SK-N-SH (cell line): ENCODE data around the gene MEF2D. TPM values are rescaled to one million over a fixed set of nuclear protein-coding genes. Genes with fewer than 3 reads are reported as not detected.

Experiments used
- CTCF ChIA-PET: fragments of 300-600, 350-600 bp; formaldehyde crosslinking; extraction: SDS; loops from one replicate; lab custom pipeline; 2021; lab: Yijun Ruan, JAX
- POLR2A ChIA-PET: fragments of 350-600 bp; sonication (Branson Sonifier 250); formaldehyde crosslinking; extraction: SDS; loops from one replicate; lab custom pipeline; 2020; ENCODE audit warnings: antibody characterized with exemption, inconsistent platforms; lab: Yijun Ruan, JAX
- DNase-seq: peaks from one replicate; pipeline ENCODE4 v3.0.0; 2012
- H2AFZ ChIP-seq: fragments of 200-600 bp; sonication (generic); 2 replicates; pipeline ENCODE4 v1.8.1; 2016; ENCODE audit warnings: antibody characterized with exemption, mild to moderate bottlenecking, low read depth
- H3F3A ChIP-seq: fragments of 200-600 bp; sonication (generic); replicated peaks from 2 replicates; pipeline ENCODE3; 2016; ENCODE audit warnings: antibody characterized with exemption, mild to moderate bottlenecking; ENCODE audit not compliant: insufficient read depth
- H3K27ac ChIP-seq, 2 experiments: fragments of 200-500 bp in 1 of 2; fragments of 200-600 bp in 1 of 2; sonication (Bioruptor generic) in 1 of 2; sonication (generic), shearing (Covaris generic) in 1 of 2; 2 replicates each; pipeline versions ENCODE4 v1.5.1 to v1.6.1; 2014 to 2016; ENCODE audit warnings: low read depth in 2 of 2, inconsistent platforms in 1 of 2, low read length in 1 of 2, mild to moderate bottlenecking in 1 of 2, mixed read lengths in 1 of 2
- H3K27me3 ChIP-seq: fragments of 200-600 bp; sonication (generic), shearing (Covaris generic); 2 replicates; pipeline ENCODE4 v1.6.1; 2016; ENCODE audit warnings: mixed run types; ENCODE audit not compliant: insufficient read depth
- H3K36me3 ChIP-seq, 2 experiments: fragments of 200-500 bp in 1 of 2; fragments of 200-600 bp in 1 of 2; sonication (Bioruptor generic) in 1 of 2; sonication (generic) in 1 of 2; replicated peaks in 1 of 2; 2 replicates each; pipeline versions ENCODE3 to v1.5.1; 2014 to 2016; ENCODE audit warnings: low read length in 1 of 2, mild to moderate bottlenecking in 1 of 2; ENCODE audit not compliant: insufficient read depth in 2 of 2, control insufficient read depth in 1 of 2
- H3K4me1 ChIP-seq, 2 experiments: fragments of 200-500 bp in 1 of 2; fragments of 200-600 bp in 1 of 2; sonication (Bioruptor generic) in 1 of 2; sonication (generic), shearing (Covaris generic) in 1 of 2; 2 replicates each; pipeline versions ENCODE4 v1.5.1 to v1.6.1; 2014 to 2016; ENCODE audit warnings: low read depth in 1 of 2, low read length in 1 of 2, mixed run types in 1 of 2; ENCODE audit not compliant: insufficient read depth in 2 of 2, control insufficient read depth in 1 of 2
- H3K4me2 ChIP-seq: fragments of 200-600 bp; sonication (generic), shearing (Covaris generic); 2 replicates; pipeline ENCODE4 v1.6.1; 2017; ENCODE audit warnings: mixed run types
- H3K4me3 ChIP-seq, 2 experiments: fragments of 200-500 bp in 1 of 2; fragments of 200-600 bp in 1 of 2; sonication (Bioruptor generic) in 1 of 2; sonication (generic), shearing (Covaris generic) in 1 of 2; 2 replicates each; pipeline versions ENCODE4 v1.5.1 to v1.8.1; 2014 to 2016; ENCODE audit warnings: low read depth in 2 of 2, inconsistent platforms in 1 of 2, low read length in 1 of 2, mild to moderate bottlenecking in 1 of 2, mixed read lengths in 1 of 2, moderate library complexity in 1 of 2
- H3K79me2 ChIP-seq: fragments of 200-600 bp; sonication (generic); 2 replicates; pipeline ENCODE4 v1.8.1; 2017; ENCODE audit warnings: mild to moderate bottlenecking; ENCODE audit not compliant: insufficient read depth
- H3K9ac ChIP-seq: fragments of 200-600 bp; sonication (generic); 2 replicates; pipeline ENCODE4 v1.6.1; 2017; ENCODE audit warnings: mixed run types
- H3K9me2 ChIP-seq: fragments of 200-600 bp; sonication (generic); 2 replicates; pipeline ENCODE4 v1.6.1; 2017; ENCODE audit warnings: mixed run types
- H3K9me3 ChIP-seq: fragments of 200-600 bp; sonication (generic); 2 replicates; pipeline ENCODE4 v1.6.1; 2017; ENCODE audit warnings: mixed run types, mild to moderate bottlenecking, moderate library complexity
- H4K20me1 ChIP-seq: fragments of 200-600 bp; sonication (generic); 2 replicates; pipeline ENCODE4 v1.6.1; 2017; ENCODE audit warnings: mild to moderate bottlenecking, mixed run types; ENCODE audit not compliant: insufficient read depth
- GATA2 ChIP-seq: sonication (generic); formaldehyde crosslinking; IDR thresholded peaks from 2 replicates; pipeline ENCODE4 v1.5.0; 2020; ENCODE audit warnings: mild to moderate bottlenecking, missing genetic modification reagents
- JUND ChIP-seq: IDR thresholded peaks from 2 replicates; pipeline ENCODE4 v1.4.0; 2012
- MEF2A ChIP-seq: IDR thresholded peaks from 2 replicates; pipeline ENCODE4 v1.4.0; 2012; ENCODE audit warnings: low read depth, borderline replicate concordance
- NFIC ChIP-seq: IDR thresholded peaks from 2 replicates; pipeline ENCODE4 v1.4.0; 2012; ENCODE audit warnings: borderline replicate concordance
- NRF1 ChIP-seq: IDR thresholded peaks from 2 replicates; pipeline ENCODE4 v1.6.1; 2012; ENCODE audit warnings: low read depth, mild to moderate bottlenecking, low read length
- POLR2AphosphoS5 ChIP-seq: IDR thresholded peaks from 2 replicates; pipeline ENCODE4 v1.6.1; 2012; ENCODE audit warnings: low read depth, low read length
- RFX5 ChIP-seq: IDR thresholded peaks from 2 replicates; pipeline ENCODE4 v1.6.1; 2012; ENCODE audit warnings: mild to moderate bottlenecking, improper control_type of control experiment, low read length
- RXRA ChIP-seq: IDR thresholded peaks from 2 replicates; pipeline ENCODE4 v1.4.0; 2012; ENCODE audit warnings: low read depth, mild to moderate bottlenecking, borderline replicate concordance
- SMC3 ChIP-seq: IDR thresholded peaks from 2 replicates; pipeline ENCODE4 v1.6.1; 2012; ENCODE audit warnings: low read depth, low read length, improper control_type of control experiment
- TCF12 ChIP-seq: IDR thresholded peaks from 2 replicates; pipeline ENCODE4 v1.4.0; 2012
- TEAD4 ChIP-seq: IDR thresholded peaks from 2 replicates; pipeline ENCODE4 v1.4.0; 2012; ENCODE audit warnings: mild to moderate bottlenecking, borderline replicate concordance; ENCODE audit not compliant: insufficient read depth
- WGBS: methylation state at CpG from one replicate; pipeline ENCODE4 v1.1.6; 2017; ENCODE audit warnings: low lambda C conversion rate; 5-methylcytosine and 5-hydroxymethylcytosine counted together
- polyA plus RNA-seq, 3 experiments: library from polyadenylated mRNA; depleted of rRNA; stranded (reverse); fragments of >200 nt; gene quantifications; 2 replicates each; pipeline ENCODE4 v1.2.3, GENCODE V29; 2012
- TF ChIP-seq, protein P1 (sequence below): IDR thresholded peaks from 2 replicates; pipeline ENCODE4 v1.6.1; 2012; ENCODE audit warnings: mild to moderate bottlenecking, low read depth, low read length, moderate library complexity
- TF ChIP-seq, protein P2 (sequence below): IDR thresholded peaks from 2 replicates; pipeline ENCODE4 v1.4.0; 2012; ENCODE audit warnings: low read depth
- TF ChIP-seq, protein P3 (sequence below): IDR thresholded peaks from 2 replicates; pipeline ENCODE4; 2012
- TF ChIP-seq, protein P4 (sequence below): fragments of 150-350 bp; IDR thresholded peaks from 2 replicates; pipeline ENCODE4 v1.6.1; 2016; ENCODE audit warnings: mild to moderate bottlenecking, low read depth, low read length

The MEF2D gene
- polyA plus RNA-seq, 1 of the 3 experiments (the other 2 are of a cell fraction): 14.3 TPM

DNA sequence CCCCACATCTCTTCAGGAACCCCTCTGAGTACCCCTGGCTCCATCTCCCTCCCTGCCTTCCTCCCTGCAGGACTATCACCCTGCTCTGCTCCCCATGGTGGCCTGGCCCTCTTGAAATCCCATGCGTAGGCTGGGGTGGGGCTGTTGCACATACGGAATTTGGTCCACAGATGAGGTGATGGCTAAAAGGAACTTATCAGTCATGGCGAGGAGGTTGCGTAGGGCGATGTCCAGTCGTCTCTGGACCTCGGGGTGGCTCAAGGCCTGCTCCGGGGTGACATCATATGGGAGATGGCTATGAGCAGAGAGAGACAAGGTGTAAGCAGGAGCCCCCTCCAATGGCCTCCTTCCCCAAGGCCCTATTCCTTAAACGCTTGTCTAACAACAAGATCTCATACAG is 36.5 kb upstream of the MEF2D start:
- H4K20me1 ChIP-seq: no peaks in the 10 kb centered on the region
- TF ChIP-seq RXRA: no peak
- TF ChIP-seq, protein P1, sequence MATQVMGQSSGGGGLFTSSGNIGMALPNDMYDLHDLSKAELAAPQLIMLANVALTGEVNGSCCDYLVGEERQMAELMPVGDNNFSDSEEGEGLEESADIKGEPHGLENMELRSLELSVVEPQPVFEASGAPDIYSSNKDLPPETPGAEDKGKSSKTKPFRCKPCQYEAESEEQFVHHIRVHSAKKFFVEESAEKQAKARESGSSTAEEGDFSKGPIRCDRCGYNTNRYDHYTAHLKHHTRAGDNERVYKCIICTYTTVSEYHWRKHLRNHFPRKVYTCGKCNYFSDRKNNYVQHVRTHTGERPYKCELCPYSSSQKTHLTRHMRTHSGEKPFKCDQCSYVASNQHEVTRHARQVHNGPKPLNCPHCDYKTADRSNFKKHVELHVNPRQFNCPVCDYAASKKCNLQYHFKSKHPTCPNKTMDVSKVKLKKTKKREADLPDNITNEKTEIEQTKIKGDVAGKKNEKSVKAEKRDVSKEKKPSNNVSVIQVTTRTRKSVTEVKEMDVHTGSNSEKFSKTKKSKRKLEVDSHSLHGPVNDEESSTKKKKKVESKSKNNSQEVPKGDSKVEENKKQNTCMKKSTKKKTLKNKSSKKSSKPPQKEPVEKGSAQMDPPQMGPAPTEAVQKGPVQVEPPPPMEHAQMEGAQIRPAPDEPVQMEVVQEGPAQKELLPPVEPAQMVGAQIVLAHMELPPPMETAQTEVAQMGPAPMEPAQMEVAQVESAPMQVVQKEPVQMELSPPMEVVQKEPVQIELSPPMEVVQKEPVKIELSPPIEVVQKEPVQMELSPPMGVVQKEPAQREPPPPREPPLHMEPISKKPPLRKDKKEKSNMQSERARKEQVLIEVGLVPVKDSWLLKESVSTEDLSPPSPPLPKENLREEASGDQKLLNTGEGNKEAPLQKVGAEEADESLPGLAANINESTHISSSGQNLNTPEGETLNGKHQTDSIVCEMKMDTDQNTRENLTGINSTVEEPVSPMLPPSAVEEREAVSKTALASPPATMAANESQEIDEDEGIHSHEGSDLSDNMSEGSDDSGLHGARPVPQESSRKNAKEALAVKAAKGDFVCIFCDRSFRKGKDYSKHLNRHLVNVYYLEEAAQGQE: no peak
- no peak for TF ChIP-seq RFX5
- TF ChIP-seq, protein P2, sequence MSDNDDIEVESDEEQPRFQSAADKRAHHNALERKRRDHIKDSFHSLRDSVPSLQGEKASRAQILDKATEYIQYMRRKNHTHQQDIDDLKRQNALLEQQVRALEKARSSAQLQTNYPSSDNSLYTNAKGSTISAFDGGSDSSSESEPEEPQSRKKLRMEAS: no peak
- TF ChIP-seq SMC3: no peak
- no peak for TF ChIP-seq TEAD4
- TF ChIP-seq, protein P3, sequence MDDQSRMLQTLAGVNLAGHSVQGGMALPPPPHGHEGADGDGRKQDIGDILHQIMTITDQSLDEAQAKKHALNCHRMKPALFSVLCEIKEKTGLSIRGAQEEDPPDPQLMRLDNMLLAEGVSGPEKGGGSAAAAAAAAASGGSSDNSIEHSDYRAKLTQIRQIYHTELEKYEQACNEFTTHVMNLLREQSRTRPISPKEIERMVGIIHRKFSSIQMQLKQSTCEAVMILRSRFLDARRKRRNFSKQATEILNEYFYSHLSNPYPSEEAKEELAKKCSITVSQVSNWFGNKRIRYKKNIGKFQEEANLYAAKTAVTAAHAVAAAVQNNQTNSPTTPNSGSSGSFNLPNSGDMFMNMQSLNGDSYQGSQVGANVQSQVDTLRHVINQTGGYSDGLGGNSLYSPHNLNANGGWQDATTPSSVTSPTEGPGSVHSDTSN: no peak
- TF ChIP-seq JUND: no peak
- TF ChIP-seq TCF12: no peak
- no peak for TF ChIP-seq NFIC
- TF ChIP-seq NRF1: no peak
- no peak for TF ChIP-seq GATA2 (CRISPR knock-in tag)
- TF ChIP-seq POLR2AphosphoS5: no peak
- TF ChIP-seq MEF2A: no peak
- TF ChIP-seq, protein P4, sequence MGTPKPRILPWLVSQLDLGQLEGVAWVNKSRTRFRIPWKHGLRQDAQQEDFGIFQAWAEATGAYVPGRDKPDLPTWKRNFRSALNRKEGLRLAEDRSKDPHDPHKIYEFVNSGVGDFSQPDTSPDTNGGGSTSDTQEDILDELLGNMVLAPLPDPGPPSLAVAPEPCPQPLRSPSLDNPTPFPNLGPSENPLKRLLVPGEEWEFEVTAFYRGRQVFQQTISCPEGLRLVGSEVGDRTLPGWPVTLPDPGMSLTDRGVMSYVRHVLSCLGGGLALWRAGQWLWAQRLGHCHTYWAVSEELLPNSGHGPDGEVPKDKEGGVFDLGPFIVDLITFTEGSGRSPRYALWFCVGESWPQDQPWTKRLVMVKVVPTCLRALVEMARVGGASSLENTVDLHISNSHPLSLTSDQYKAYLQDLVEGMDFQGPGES: no peak
- H3K4me1 ChIP-seq: no peaks in the 10 kb centered on the region
- H3K27ac ChIP-seq: no peak overlapping the region
- H3K9me3 ChIP-seq: no peaks in the 10 kb centered on the region
- no peak overlapping the region for H3K4me3 ChIP-seq
- H3K36me3 ChIP-seq: peaks cover 12 to 55% of the 10 kb centered on the region in 2 experiments
- H3K27me3 ChIP-seq: no peaks in the 10 kb centered on the region
- CTCF ChIA-PET: no interaction called here
- H3K79me2 ChIP-seq: no peaks in the 10 kb centered on the region
- no peak overlapping the region for H3K4me2 ChIP-seq
- 98% methylated on average over 3 of the region's 9 CpGs for WGBS
- H3K9ac ChIP-seq: no peak overlapping the region
- H3K9me2 ChIP-seq: no peaks in the 10 kb centered on the region
- H3F3A ChIP-seq: no peaks in the 10 kb centered on the region
- DNase-seq: no peak
- no peak overlapping the region for H2AFZ ChIP-seq
- POLR2A ChIA-PET: no interaction called here
